KMS-11 (cell line): ENCODE measurements around the gene MBD3L2.

ENCODE experiments used
- H2AFZ ChIP-seq: fragments of 200-600 bp; sonication (generic); 2 replicates; pipeline ENCODE4 v1.6.1; 2016; ENCODE audit warnings: antibody characterized with exemption, mixed run types, low read depth
- H3K27ac ChIP-seq: fragments of 200-600 bp; sonication (generic); 2 replicates; pipeline ENCODE4 v1.6.1; 2016; ENCODE audit warnings: mild to moderate bottlenecking, mixed run types
- H3K27me3 ChIP-seq: fragments of 200-600 bp; sonication (generic); 2 replicates; pipeline ENCODE4 v1.6.1; 2017; ENCODE audit warnings: mild to moderate bottlenecking, low read depth, mixed run types, moderate library complexity; ENCODE audit not compliant: insufficient read depth
- H3K36me3 ChIP-seq: fragments of 200-600 bp; sonication (generic); 2 replicates; pipeline ENCODE4 v1.6.1; 2017; ENCODE audit warnings: mild to moderate bottlenecking, mixed run types; ENCODE audit not compliant: insufficient read depth
- H3K4me1 ChIP-seq: fragments of 200-600 bp; sonication (generic); 2 replicates; pipeline ENCODE4 v1.6.1; 2016; ENCODE audit warnings: mild to moderate bottlenecking, low read depth, mixed run types; ENCODE audit not compliant: poor library complexity, severe bottlenecking
- H3K4me2 ChIP-seq: fragments of 200-600 bp; sonication (generic); 2 replicates; pipeline ENCODE4 v1.7.0; 2016; ENCODE audit warnings: mild to moderate bottlenecking, mixed run types
- H3K4me3 ChIP-seq: fragments of 200-600 bp; sonication (generic); IDR thresholded peaks from 2 replicates; pipeline ENCODE4 v1.6.1; 2017; ENCODE audit warnings: low read depth, low read length, mixed read lengths; ENCODE audit not compliant: insufficient read depth
- H3K79me2 ChIP-seq: fragments of 200-600 bp; sonication (generic); 2 replicates; pipeline ENCODE4 v1.6.1; 2016; ENCODE audit warnings: low read depth, mixed run types; ENCODE audit not compliant: insufficient read depth
- H3K9ac ChIP-seq: fragments of 200-600 bp; sonication (generic); 2 replicates; pipeline ENCODE4 v1.6.1; 2016; ENCODE audit warnings: mild to moderate bottlenecking, mixed run types
- H4K20me1 ChIP-seq: fragments of 200-600 bp; sonication (generic); 2 replicates; pipeline ENCODE4 v1.6.1; 2016; ENCODE audit warnings: mild to moderate bottlenecking, mixed run types; ENCODE audit not compliant: insufficient read depth
- CTCF ChIP-seq: fragments of 200-600 bp; sonication (generic); conservative IDR thresholded peaks from 2 replicates; pipeline ENCODE4 v1.6.1; 2017; ENCODE audit warnings: low read depth, mild to moderate bottlenecking, antibody characterized with exemption, low read length, moderate library complexity, mixed read lengths

MBD3L2 gene

GRCh38 chr19:7083076-7083956 lies 34.2 kb downstream of the MBD3L2 start:
- H4K20me1 ChIP-seq: no peaks in the 10 kb centered on the region
- H3K27ac ChIP-seq: no peak overlapping the region
- no peak overlapping the region for H2AFZ ChIP-seq
- no peak overlapping the region for H3K4me3 ChIP-seq
- no peak overlapping the region for H3K9ac ChIP-seq
- H3K4me2 ChIP-seq: no peak overlapping the region
- no peaks in the 10 kb centered on the region for H3K79me2 ChIP-seq
- H3K27me3 ChIP-seq: no peaks in the 10 kb centered on the region
- peaks cover 34% of the 10 kb centered on the region; the same call in 1 of the 2 replicates for H3K36me3 ChIP-seq
- H3K4me1 ChIP-seq: no peaks in the 10 kb centered on the region
- no peak for TF ChIP-seq CTCF

- Histone ChIP-seq H3K27ac (no peak overlapping the region), H3K4me2 (no peak overlapping the region), H3K4me3 (no peak overlapping the region), H3K27me3 (no peaks in the 10 kb centered on the region), H2AFZ (no peak overlapping the region), H4K20me1 (no peaks in the 10 kb centered on the region), H3K4me1 (no peaks in the 10 kb centered on the region), H3K9ac (no peak overlapping the region), H3K79me2 (no peaks in the 10 kb centered on the region), H3K36me3 (peaks cover under 1% of the 10 kb centered on the region; the same call in 1 of the 2 replicates)
- no peak for TF ChIP-seq CTCF
Measured at GRCh38 chr19:7088999-7089398, 39.9 kb downstream of the MBD3L2 start.

GRCh38 chr19:7098096-7098495 lies 49.0 kb downstream of the MBD3L2 start:
- H3K4me3 ChIP-seq: no peak overlapping the region

More at GRCh38 chr19:7098096-7098495, 49.0 kb downstream of the MBD3L2 start:
- Histone ChIP-seq H3K27ac (peak overlapping the region; percentile 73; the same call in 1 of the 2 replicates), H3K9ac (no peak overlapping the region), H3K79me2 (no peaks in the 10 kb centered on the region), H3K36me3 (no peaks in the 10 kb centered on the region), H3K4me2 (peak overlapping the region; percentile 49), H2AFZ (peak overlapping the region; percentile 80; the same call in 1 of the 2 replicates), H3K27me3 (no peaks in the 10 kb centered on the region), H3K4me1 (peaks cover 21% of the 10 kb centered on the region), H4K20me1 (no peaks in the 10 kb centered on the region)
- no peak for TF ChIP-seq CTCF
